Liver (tissue), 9 donors: ENCODE results near the gene RALGAPA2. TPM values are rescaled to one million over a fixed set of nuclear protein-coding genes. Genes with fewer than 3 reads are reported as not detected.

ENCODE experiments used
- DNase-seq: peaks from one replicate; pipeline ENCODE4 v3.0.0-alpha.2; 2017; ENCODE audit warnings: low spot score
- H3K27ac ChIP-seq, 2 donors: one replicate each; pipeline ENCODE4 v1.7.0; 2013; ENCODE audit warnings: inconsistent platforms in 2 of 2, low read length in 2 of 2, control low read depth in 1 of 2, low read depth in 1 of 2, mild to moderate bottlenecking in 1 of 2
- H3K27me3 ChIP-seq, 4 donors: one replicate each; pipeline versions ENCODE4 v1.6.1 to v1.7.0; 2013; ENCODE audit warnings: low read length in 3 of 4, inconsistent platforms in 1 of 4, mild to moderate bottlenecking in 1 of 4, moderate library complexity in 1 of 4; ENCODE audit not compliant: control insufficient read depth in 4 of 4, insufficient read depth in 4 of 4
- H3K36me3 ChIP-seq, 4 donors: one replicate each; pipeline versions ENCODE4 v1.6.1 to v1.7.0; 2013; ENCODE audit warnings: low read length in 3 of 4, mild to moderate bottlenecking in 3 of 4, low read depth in 1 of 4, moderate library complexity in 1 of 4; ENCODE audit not compliant: control insufficient read depth in 4 of 4, insufficient read depth in 3 of 4
- H3K4me1 ChIP-seq, 4 donors: one replicate each; pipeline versions ENCODE4 v1.6.1 to v1.7.0; 2013; ENCODE audit warnings: low read length in 3 of 4, mild to moderate bottlenecking in 3 of 4, moderate library complexity in 1 of 4; ENCODE audit not compliant: control insufficient read depth in 4 of 4, insufficient read depth in 4 of 4
- H3K4me3 ChIP-seq, 3 donors: one replicate each; pipeline versions ENCODE4 v1.6.1 to v1.7.0; 2013; ENCODE audit warnings: low read length in 3 of 3, control low read depth in 1 of 3, low read depth in 1 of 3, mild to moderate bottlenecking in 1 of 3
- H3K9ac ChIP-seq, 2 donors: one replicate each; pipeline ENCODE4 v1.7.0; 2013; ENCODE audit warnings: low read length in 2 of 2, mild to moderate bottlenecking in 2 of 2, moderate library complexity in 2 of 2, control low read depth in 1 of 2, low read depth in 1 of 2
- H3K9me3 ChIP-seq, 4 donors: one replicate each; pipeline versions ENCODE4 v1.6.1 to v1.7.0; 2013; ENCODE audit warnings: low read length in 3 of 4; ENCODE audit not compliant: control insufficient read depth in 4 of 4
- EGR1 ChIP-seq, 2 donors: IDR thresholded peaks; 2 replicates each; pipeline ENCODE4 v1.6.1; 2016 to 2018; ENCODE audit warnings: antibody characterized with exemption in 2 of 2, low read depth in 2 of 2
- FOXA1 ChIP-seq: IDR thresholded peaks from 2 replicates; pipeline ENCODE4 v1.6.1; 2016; ENCODE audit warnings: antibody characterized with exemption
- FOXA2 ChIP-seq: IDR thresholded peaks from 2 replicates; pipeline ENCODE4 v1.6.1; 2016; ENCODE audit warnings: antibody characterized with exemption
- GABPA ChIP-seq, 2 donors: IDR thresholded peaks in 1 of 2; conservative IDR thresholded peaks in 1 of 2; 2 replicates each; pipeline ENCODE4 v1.6.1; 2016; ENCODE audit warnings: antibody characterized with exemption in 2 of 2, mild to moderate bottlenecking in 1 of 2, moderate library complexity in 1 of 2
- HNF4A ChIP-seq, 2 donors: conservative IDR thresholded peaks; 2 replicates each; pipeline ENCODE4 v1.6.1; 2016; ENCODE audit warnings: antibody characterized with exemption in 2 of 2, mild to moderate bottlenecking in 2 of 2
- HNF4G ChIP-seq: IDR thresholded peaks from 2 replicates; pipeline ENCODE4 v1.6.1; 2016; ENCODE audit warnings: antibody characterized with exemption
- JUND ChIP-seq, 2 donors: IDR thresholded peaks; 2 replicates each; pipeline ENCODE4 v1.6.1; 2016; ENCODE audit warnings: antibody characterized with exemption in 2 of 2
- MAX ChIP-seq: IDR thresholded peaks from 2 replicates; pipeline ENCODE4 v1.6.1; 2016; ENCODE audit warnings: antibody characterized with exemption
- NR2F2 ChIP-seq: IDR thresholded peaks from 2 replicates; pipeline ENCODE4 v1.6.1; 2016; ENCODE audit warnings: antibody characterized with exemption
- RAD21 ChIP-seq, 2 donors: IDR thresholded peaks; 2 replicates each; pipeline ENCODE4 v1.6.1; 2016; ENCODE audit warnings: antibody characterized with exemption in 2 of 2, mild to moderate bottlenecking in 2 of 2
- REST ChIP-seq: IDR thresholded peaks from 2 replicates; pipeline ENCODE4 v1.6.1; 2016; ENCODE audit warnings: antibody characterized with exemption, mild to moderate bottlenecking
- RXRA ChIP-seq, 2 donors: IDR thresholded peaks; 2 replicates each; pipeline ENCODE4 v1.6.1; 2017 to 2018; ENCODE audit warnings: antibody characterized with exemption in 2 of 2, mild to moderate bottlenecking in 1 of 2
- SP1 ChIP-seq: IDR thresholded peaks from 2 replicates; pipeline ENCODE4 v1.6.1; 2018; ENCODE audit warnings: antibody characterized with exemption, mild to moderate bottlenecking
- TAF1 ChIP-seq: conservative IDR thresholded peaks from 2 replicates; pipeline ENCODE4 v1.6.1; 2016; ENCODE audit warnings: antibody characterized with exemption, mild to moderate bottlenecking
- YY1 ChIP-seq: IDR thresholded peaks from 2 replicates; pipeline ENCODE4 v1.6.1; 2016; ENCODE audit warnings: antibody characterized with exemption, mild to moderate bottlenecking
- ZBTB33 ChIP-seq: IDR thresholded peaks from 2 replicates; pipeline ENCODE4 v1.6.1; 2016; ENCODE audit warnings: antibody characterized with exemption
- WGBS: extraction: QIAGEN DNeasy Blood & Tissue Kit; methylation state at CpG from one replicate; pipeline ENCODE4 v1.1.7; 2013; 5-methylcytosine and 5-hydroxymethylcytosine counted together
- polyA plus RNA-seq, 2 donors: library from polyadenylated mRNA; stranded (reverse) in 1 of 2; unstranded in 1 of 2; fragments of 200-250 nt in 1 of 2; fragments of >200 nt in 1 of 2; fragmentation: Nextera tagmentation in 1 of 2; extraction: Ambion mirVana in 1 of 2; gene quantifications; one replicate each; pipeline versions ENCODE4 v1.2.1 to v1.2.3, GENCODE V29; 2013 to 2015
- total RNA-seq, 2 donors: library from RNA; depleted of rRNA; stranded (reverse); fragments of >200 nt; gene quantifications; one replicate each; pipeline ENCODE4 v1.2.3, GENCODE V29; 2014
- TF ChIP-seq, protein P1 (sequence below): IDR thresholded peaks from 2 replicates; pipeline ENCODE4 v1.6.1; 2016; ENCODE audit warnings: antibody characterized with exemption
- TF ChIP-seq, protein P2 (sequence below): fragments of 150-350 bp; IDR thresholded peaks from 2 replicates; pipeline ENCODE4 v1.5.1; 2017; ENCODE audit warnings: improper control_type of control experiment, low read depth, low read length; ENCODE audit not compliant: missing input control
- donor health status: healthy.
- donor health status: healthy.
- donor health status: healthy.
- donor health status: healthy.
- donor health status: healthy.

Gene RALGAPA2
- total and polyA plus RNA-seq, 4 donors: 14.8 to 89.9 (median 25.1) TPM

GRCh38 chr20:20344476-20344875, 368.0 kb downstream of the RALGAPA2 start:
- Histone ChIP-seq H3K9me3 (peaks cover 0 to 3% (median 0%) of the 10 kb centered on the region in 4 donors), H3K4me1 (no peaks in the 10 kb centered on the region), H3K27ac (no peak overlapping the region), H3K36me3 (no peaks in the 10 kb centered on the region), H3K9ac (no peak overlapping the region), H3K27me3 (no peaks in the 10 kb centered on the region), H3K4me3 (no peak overlapping the region)
- DNase-seq: no peak
- 88% methylated on average over 4 of the region's 4 CpGs for WGBS
- TF ChIP-seq HNF4A (conservative IDR thresholded peaks at IDR 0.05) (no peak), RXRA (IDR thresholded peaks at IDR 0.05) (no peak), FOXA1 (no peak), HNF4G (no peak), TAF1 (no peak), MAX (no peak), NR2F2 (no peak), JUND (IDR thresholded peaks at IDR 0.05) (no peak), REST (no peak), GABPA (IDR thresholded peaks at IDR 0.05 in 1 of 2, conservative IDR thresholded peaks at IDR 0.05 in 1 of 2) (no peak), ZBTB33 (no peak), YY1 (no peak), RAD21 (IDR thresholded peaks at IDR 0.05) (no peak), SP1 (no peak), FOXA2 (no peak), EGR1 (IDR thresholded peaks at IDR 0.05; ENCODE audit: low read depth in 2 of 2) (no peak)
- TF ChIP-seq, protein P1, sequence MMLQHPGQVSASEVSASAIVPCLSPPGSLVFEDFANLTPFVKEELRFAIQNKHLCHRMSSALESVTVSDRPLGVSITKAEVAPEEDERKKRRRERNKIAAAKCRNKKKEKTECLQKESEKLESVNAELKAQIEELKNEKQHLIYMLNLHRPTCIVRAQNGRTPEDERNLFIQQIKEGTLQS: no peak
- TF ChIP-seq, protein P2, sequence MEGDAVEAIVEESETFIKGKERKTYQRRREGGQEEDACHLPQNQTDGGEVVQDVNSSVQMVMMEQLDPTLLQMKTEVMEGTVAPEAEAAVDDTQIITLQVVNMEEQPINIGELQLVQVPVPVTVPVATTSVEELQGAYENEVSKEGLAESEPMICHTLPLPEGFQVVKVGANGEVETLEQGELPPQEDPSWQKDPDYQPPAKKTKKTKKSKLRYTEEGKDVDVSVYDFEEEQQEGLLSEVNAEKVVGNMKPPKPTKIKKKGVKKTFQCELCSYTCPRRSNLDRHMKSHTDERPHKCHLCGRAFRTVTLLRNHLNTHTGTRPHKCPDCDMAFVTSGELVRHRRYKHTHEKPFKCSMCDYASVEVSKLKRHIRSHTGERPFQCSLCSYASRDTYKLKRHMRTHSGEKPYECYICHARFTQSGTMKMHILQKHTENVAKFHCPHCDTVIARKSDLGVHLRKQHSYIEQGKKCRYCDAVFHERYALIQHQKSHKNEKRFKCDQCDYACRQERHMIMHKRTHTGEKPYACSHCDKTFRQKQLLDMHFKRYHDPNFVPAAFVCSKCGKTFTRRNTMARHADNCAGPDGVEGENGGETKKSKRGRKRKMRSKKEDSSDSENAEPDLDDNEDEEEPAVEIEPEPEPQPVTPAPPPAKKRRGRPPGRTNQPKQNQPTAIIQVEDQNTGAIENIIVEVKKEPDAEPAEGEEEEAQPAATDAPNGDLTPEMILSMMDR: no peak
